Chondrocyte (in vitro differentiated cells): ENCODE results near the gene LYRM4. TPM values are rescaled to one million over a fixed set of nuclear protein-coding genes. Genes with fewer than 3 reads are reported as not detected.

Experiments used
- DNase-seq: peaks from one replicate; pipeline ENCODE4 v3.0.0; 2021; ENCODE audit warnings: mixed read lengths, low spot score
- H3K27ac Mint-ChIP-seq: one replicate; pipeline ENCODE4 v1.8.0; 2021; ENCODE audit warnings: mild to moderate bottlenecking, moderate library complexity, mixed read lengths; ENCODE audit not compliant: unreplicated experiment
- H3K27me3 Mint-ChIP-seq: 2 replicates; pipeline ENCODE4 v1.8.0; 2021; ENCODE audit warnings: low read depth, mixed read lengths
- H3K36me3 Mint-ChIP-seq: 2 replicates; pipeline ENCODE4 v1.8.0; 2021; ENCODE audit warnings: low read depth, mixed read lengths
- H3K4me1 Mint-ChIP-seq: 2 replicates; pipeline ENCODE4 v1.8.0; 2021; ENCODE audit warnings: low read depth, mild to moderate bottlenecking, mixed read lengths
- H3K4me3 Mint-ChIP-seq: one replicate; pipeline ENCODE4 v1.8.0; 2021; ENCODE audit warnings: mild to moderate bottlenecking, moderate library complexity, mixed read lengths; ENCODE audit not compliant: unreplicated experiment
- H3K9me3 Mint-ChIP-seq: 2 replicates; pipeline ENCODE4 v1.8.0; 2021; ENCODE audit warnings: low read depth, mixed read lengths
- total RNA-seq: library from RNA; stranded (reverse); gene quantifications from 3 replicates; pipeline ENCODE4 v1.2.1, GENCODE V29; 2021
- TF ChIP-seq, protein P1 (sequence below): fragments of 200-600 bp; sonication (generic); IDR thresholded peaks from 2 replicates; pipeline ENCODE4 v1.5.0; 2021; ENCODE audit warnings: antibody characterized with exemption, mild to moderate bottlenecking, moderate library complexity

The LYRM4 gene
- total RNA-seq, 1 donor from 2014 or later: 18.0 TPM

DNA sequence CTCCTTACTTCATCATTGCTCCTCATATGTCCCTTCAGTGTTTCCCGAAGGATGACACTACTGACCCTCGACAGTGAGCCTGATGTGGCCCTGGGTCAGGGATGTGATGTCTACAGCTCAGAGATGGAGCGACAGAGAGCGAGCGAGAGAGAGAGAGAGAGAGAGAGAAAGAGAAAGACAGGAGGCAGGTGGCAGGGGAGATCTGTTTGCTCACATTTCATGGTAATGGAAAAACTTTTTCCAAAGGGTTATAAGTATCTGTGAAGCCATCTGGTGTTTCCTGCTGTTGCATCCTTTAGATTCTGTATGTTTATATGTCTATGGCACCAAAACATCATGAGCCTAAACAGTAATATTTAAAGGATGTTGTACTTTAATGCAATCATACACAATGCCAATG is 98.4 kb downstream of the LYRM4 start:
- no peaks in the 10 kb centered on the region for H3K9me3 Mint-ChIP-seq
- peaks cover 1% of the 10 kb centered on the region for H3K4me1 Mint-ChIP-seq
- no peaks in the 10 kb centered on the region for H3K36me3 Mint-ChIP-seq
- H3K4me3 Mint-ChIP-seq: no peak overlapping the region
- TF ChIP-seq, protein P1, sequence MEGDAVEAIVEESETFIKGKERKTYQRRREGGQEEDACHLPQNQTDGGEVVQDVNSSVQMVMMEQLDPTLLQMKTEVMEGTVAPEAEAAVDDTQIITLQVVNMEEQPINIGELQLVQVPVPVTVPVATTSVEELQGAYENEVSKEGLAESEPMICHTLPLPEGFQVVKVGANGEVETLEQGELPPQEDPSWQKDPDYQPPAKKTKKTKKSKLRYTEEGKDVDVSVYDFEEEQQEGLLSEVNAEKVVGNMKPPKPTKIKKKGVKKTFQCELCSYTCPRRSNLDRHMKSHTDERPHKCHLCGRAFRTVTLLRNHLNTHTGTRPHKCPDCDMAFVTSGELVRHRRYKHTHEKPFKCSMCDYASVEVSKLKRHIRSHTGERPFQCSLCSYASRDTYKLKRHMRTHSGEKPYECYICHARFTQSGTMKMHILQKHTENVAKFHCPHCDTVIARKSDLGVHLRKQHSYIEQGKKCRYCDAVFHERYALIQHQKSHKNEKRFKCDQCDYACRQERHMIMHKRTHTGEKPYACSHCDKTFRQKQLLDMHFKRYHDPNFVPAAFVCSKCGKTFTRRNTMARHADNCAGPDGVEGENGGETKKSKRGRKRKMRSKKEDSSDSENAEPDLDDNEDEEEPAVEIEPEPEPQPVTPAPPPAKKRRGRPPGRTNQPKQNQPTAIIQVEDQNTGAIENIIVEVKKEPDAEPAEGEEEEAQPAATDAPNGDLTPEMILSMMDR: no peak
- DNase-seq: no peak
- H3K27ac Mint-ChIP-seq: no peak overlapping the region
- H3K27me3 Mint-ChIP-seq: no peaks in the 10 kb centered on the region

DNA sequence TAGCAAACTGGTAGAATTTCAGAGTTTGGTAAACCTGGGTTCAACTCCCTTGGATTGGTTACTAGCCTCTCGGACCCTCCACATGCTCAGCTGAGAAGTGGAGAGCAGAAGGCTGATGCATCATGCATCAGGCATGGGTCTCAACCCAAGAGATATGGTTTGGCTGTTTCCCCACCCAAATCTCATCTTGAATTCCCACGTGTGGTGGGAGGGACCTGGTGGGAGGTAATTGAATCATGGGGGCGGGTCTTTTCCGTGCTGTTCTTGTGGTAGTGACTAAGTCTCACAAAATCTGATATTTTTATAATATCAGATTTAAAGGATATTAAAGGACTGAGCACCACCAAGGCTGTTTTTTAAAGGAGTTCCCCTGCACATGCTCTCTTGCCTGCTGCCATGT is 100.5 kb downstream of the LYRM4 start:
- Mint-ChIP-seq H3K27me3 (no peaks in the 10 kb centered on the region), H3K9me3 (no peaks in the 10 kb centered on the region), H3K36me3 (no peaks in the 10 kb centered on the region), H3K27ac (no peak overlapping the region), H3K4me3 (no peak overlapping the region), H3K4me1 (no peaks in the 10 kb centered on the region)
- TF ChIP-seq, protein P1: no peak
- no peak for DNase-seq

DNA sequence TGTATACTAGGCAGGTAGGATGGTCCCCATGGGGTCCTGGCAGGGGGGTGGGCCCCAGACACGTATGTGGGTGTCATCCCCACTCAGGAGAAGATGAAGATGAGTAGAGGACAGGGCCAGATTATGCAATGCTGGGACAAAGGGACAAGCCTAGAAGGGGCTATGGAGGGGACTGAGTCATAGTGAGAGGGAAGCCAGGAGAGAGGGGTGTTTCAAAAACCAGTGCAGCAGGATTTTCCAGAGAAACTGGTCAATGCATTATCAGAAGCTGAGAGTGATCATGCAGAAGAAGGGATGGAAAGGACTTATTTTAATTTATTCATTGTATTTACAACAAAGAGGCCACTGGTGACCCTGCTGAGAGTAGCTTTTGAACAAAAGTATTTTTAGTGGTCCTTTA is 101.6 kb downstream of the LYRM4 start:
- no peaks in the 10 kb centered on the region for H3K27me3 Mint-ChIP-seq
- H3K9me3 Mint-ChIP-seq: no peaks in the 10 kb centered on the region
- no peaks in the 10 kb centered on the region for H3K4me1 Mint-ChIP-seq
- no peak overlapping the region for H3K27ac Mint-ChIP-seq
- TF ChIP-seq, protein P1: no peak
- H3K4me3 Mint-ChIP-seq: no peak overlapping the region
- no peaks in the 10 kb centered on the region for H3K36me3 Mint-ChIP-seq
- DNase-seq: no peak

DNA sequence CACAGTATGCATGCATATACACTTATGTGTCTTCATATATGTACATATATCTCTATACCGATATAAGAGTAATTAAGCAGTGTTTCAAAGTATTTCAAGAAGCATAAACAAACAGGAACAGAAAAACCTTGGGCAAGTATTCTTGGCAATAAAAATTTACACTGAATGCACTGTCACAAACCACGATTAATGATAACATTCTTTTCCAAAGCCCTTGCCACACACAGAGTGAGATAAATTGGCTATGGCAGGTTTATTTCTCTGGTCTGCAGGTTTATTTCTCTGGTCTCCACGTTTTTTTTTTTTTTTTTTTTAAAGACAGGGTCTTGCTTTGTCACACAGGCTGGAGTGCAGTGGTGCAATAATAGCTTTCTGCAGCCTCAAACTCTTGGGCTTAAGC is 102.6 kb downstream of the LYRM4 start:
- TF ChIP-seq, protein P1: no peak
- no peaks in the 10 kb centered on the region for H3K27me3 Mint-ChIP-seq
- H3K36me3 Mint-ChIP-seq: no peaks in the 10 kb centered on the region
- DNase-seq: no peak
- no peak overlapping the region for H3K4me3 Mint-ChIP-seq
- H3K27ac Mint-ChIP-seq: no peak overlapping the region
- no peaks in the 10 kb centered on the region for H3K4me1 Mint-ChIP-seq
- no peaks in the 10 kb centered on the region for H3K9me3 Mint-ChIP-seq

DNA sequence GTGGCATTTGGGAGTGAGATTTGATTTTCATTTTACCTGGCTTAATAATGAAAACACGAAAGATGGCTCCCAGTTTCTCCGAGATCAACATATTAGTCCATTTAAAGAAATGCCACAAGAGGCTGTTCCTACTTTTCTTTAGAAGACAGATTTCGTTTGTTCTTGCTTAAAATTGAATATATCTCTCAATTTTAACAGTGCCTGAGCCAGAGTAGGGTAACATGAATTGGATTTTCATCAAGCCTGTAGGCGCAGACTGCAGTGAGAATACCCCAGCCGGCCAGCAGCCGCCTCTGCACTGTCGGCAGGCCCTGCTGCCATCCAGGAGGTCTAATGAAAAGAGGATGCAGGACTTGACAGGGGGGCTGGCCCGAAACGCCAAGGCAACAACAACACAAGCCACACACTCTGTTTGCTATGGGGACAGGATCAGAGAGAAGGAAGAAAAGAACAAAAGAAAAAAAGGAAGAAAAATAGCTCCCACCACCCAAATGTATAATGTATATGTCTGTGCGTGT is 103.1 kb downstream of the LYRM4 start:
- Mint-ChIP-seq H3K27ac (no peak overlapping the region), H3K9me3 (no peaks in the 10 kb centered on the region), H3K4me1 (peaks cover under 1% of the 10 kb centered on the region), H3K27me3 (no peaks in the 10 kb centered on the region), H3K36me3 (no peaks in the 10 kb centered on the region), H3K4me3 (no peak overlapping the region)
- DNase-seq: no peak
- TF ChIP-seq, protein P1: no peak
